H1 (cell line): Measurements from ENCODE around the gene AMER2. TPM values are rescaled to one million over a fixed set of nuclear protein-coding genes. Genes with fewer than 3 reads are reported as not detected.

ENCODE experiments used
- CHD1 ChIP-seq: IDR thresholded peaks from 2 replicates; pipeline ENCODE4 v1.6.1; 2012; ENCODE audit warnings: low read depth, low read length, improper control_type of control experiment
- EZH2 ChIP-seq: fragments of 200-600 bp; sonication (generic); IDR thresholded peaks from 2 replicates; pipeline ENCODE4 v1.7.1; 2012; ENCODE audit warnings: low read depth, mild to moderate bottlenecking, moderate library complexity, low read length, inconsistent platforms; ENCODE audit not compliant: severe bottlenecking
- HDAC6 ChIP-seq: IDR thresholded peaks from one replicate; pipeline ENCODE4 v1.7.1; 2012; ENCODE audit warnings: low read depth, mild to moderate bottlenecking, inconsistent platforms, low read length, moderate library complexity
- NANOG ChIP-seq: IDR thresholded peaks from 2 replicates; pipeline ENCODE4 v1.6.1; 2011; ENCODE audit warnings: low read length, low read depth, mild to moderate bottlenecking, inconsistent platforms; ENCODE audit not compliant: insufficient read depth, poor library complexity, severe bottlenecking
- POU5F1 ChIP-seq: IDR thresholded peaks from 2 replicates; pipeline ENCODE4 v1.6.1; 2011; ENCODE audit warnings: low read depth, mild to moderate bottlenecking, low read length, moderate library complexity
- TAF7 ChIP-seq: optimal IDR thresholded peaks from 2 replicates; pipeline ENCODE3; 2011; ENCODE audit warnings: low read depth, mild to moderate bottlenecking, inconsistent platforms, low read length, moderate library complexity, borderline replicate concordance
- TBP ChIP-seq: IDR thresholded peaks from 2 replicates; pipeline ENCODE4 v1.6.1; 2011; ENCODE audit warnings: low read depth, low read length, improper control_type of control experiment
- YY1 ChIP-seq: IDR thresholded peaks from 2 replicates; pipeline ENCODE4 v1.6.1; 2011; ENCODE audit warnings: low read depth, mild to moderate bottlenecking, low read length
- ZNF274 ChIP-seq: IDR thresholded peaks from 2 replicates; pipeline ENCODE4 v1.7.0; 2012; ENCODE audit warnings: low read length, borderline replicate concordance; ENCODE audit errors: extremely low read depth
- polyA plus RNA-seq, 7 experiments: library from polyadenylated mRNA; depleted of rRNA in 3 of 7; stranded (reverse) in 5 of 7; unstranded in 2 of 7; fragments of >200 nt in 5 of 7; fragments of 200-250 nt in 2 of 7; gene quantifications; 1 replicate in 5 of 7; 2 replicates in 1 of 7; 4 replicates in 1 of 7; pipeline versions ENCODE4 v1.2.1 to v1.2.3, GENCODE V29; 2011 to 2013; ENCODE audit warnings: missing spikeins in 2 of 7, mixed read lengths in 2 of 7
- total RNA-seq: library from RNA; stranded (reverse); fragmentation: NEBNext Ultra II Directional; extraction: Animal tissue kit (Norgen Biotek cat#: 25700); gene quantifications from 2 replicates; pipeline ENCODE4 v1.2.1, GENCODE V29; 2021
- TF ChIP-seq, protein P1 (sequence below): fragments of 300-600 bp; sonication (generic); IDR thresholded peaks from 2 replicates; pipeline ENCODE4 v1.7.1; 2012; ENCODE audit warnings: low read length, moderate library complexity, mild to moderate bottlenecking, inconsistent platforms; ENCODE audit not compliant: insufficient replicate concordance

AMER2 gene
- total and polyA plus RNA-seq, 2 of the 8 experiments (the other 6 are each of a cell fraction or from before 2014, with no cell fraction given) = 0.14 to 0.50 TPM

DNA sequence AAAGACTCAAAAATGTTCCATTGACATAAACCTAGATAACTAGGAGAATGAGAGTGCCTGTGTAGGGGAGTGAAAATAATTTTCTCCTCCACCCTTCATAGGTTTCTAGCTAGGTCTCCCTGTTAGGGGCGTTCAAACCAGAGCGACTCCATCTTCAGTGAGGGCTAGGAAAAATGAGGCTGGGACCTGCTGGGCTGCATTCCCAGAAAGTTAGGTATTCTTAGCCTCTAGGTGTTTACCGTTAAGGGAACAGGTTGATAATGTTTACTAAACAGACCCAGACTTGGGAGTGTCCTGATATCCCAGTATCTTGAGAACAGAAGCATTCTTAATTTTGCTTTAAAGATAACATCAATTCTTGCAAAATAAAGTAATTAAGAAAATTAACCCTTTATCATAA is 56.0 kb downstream of the AMER2 start (continued):
- TF ChIP-seq, protein P1, sequence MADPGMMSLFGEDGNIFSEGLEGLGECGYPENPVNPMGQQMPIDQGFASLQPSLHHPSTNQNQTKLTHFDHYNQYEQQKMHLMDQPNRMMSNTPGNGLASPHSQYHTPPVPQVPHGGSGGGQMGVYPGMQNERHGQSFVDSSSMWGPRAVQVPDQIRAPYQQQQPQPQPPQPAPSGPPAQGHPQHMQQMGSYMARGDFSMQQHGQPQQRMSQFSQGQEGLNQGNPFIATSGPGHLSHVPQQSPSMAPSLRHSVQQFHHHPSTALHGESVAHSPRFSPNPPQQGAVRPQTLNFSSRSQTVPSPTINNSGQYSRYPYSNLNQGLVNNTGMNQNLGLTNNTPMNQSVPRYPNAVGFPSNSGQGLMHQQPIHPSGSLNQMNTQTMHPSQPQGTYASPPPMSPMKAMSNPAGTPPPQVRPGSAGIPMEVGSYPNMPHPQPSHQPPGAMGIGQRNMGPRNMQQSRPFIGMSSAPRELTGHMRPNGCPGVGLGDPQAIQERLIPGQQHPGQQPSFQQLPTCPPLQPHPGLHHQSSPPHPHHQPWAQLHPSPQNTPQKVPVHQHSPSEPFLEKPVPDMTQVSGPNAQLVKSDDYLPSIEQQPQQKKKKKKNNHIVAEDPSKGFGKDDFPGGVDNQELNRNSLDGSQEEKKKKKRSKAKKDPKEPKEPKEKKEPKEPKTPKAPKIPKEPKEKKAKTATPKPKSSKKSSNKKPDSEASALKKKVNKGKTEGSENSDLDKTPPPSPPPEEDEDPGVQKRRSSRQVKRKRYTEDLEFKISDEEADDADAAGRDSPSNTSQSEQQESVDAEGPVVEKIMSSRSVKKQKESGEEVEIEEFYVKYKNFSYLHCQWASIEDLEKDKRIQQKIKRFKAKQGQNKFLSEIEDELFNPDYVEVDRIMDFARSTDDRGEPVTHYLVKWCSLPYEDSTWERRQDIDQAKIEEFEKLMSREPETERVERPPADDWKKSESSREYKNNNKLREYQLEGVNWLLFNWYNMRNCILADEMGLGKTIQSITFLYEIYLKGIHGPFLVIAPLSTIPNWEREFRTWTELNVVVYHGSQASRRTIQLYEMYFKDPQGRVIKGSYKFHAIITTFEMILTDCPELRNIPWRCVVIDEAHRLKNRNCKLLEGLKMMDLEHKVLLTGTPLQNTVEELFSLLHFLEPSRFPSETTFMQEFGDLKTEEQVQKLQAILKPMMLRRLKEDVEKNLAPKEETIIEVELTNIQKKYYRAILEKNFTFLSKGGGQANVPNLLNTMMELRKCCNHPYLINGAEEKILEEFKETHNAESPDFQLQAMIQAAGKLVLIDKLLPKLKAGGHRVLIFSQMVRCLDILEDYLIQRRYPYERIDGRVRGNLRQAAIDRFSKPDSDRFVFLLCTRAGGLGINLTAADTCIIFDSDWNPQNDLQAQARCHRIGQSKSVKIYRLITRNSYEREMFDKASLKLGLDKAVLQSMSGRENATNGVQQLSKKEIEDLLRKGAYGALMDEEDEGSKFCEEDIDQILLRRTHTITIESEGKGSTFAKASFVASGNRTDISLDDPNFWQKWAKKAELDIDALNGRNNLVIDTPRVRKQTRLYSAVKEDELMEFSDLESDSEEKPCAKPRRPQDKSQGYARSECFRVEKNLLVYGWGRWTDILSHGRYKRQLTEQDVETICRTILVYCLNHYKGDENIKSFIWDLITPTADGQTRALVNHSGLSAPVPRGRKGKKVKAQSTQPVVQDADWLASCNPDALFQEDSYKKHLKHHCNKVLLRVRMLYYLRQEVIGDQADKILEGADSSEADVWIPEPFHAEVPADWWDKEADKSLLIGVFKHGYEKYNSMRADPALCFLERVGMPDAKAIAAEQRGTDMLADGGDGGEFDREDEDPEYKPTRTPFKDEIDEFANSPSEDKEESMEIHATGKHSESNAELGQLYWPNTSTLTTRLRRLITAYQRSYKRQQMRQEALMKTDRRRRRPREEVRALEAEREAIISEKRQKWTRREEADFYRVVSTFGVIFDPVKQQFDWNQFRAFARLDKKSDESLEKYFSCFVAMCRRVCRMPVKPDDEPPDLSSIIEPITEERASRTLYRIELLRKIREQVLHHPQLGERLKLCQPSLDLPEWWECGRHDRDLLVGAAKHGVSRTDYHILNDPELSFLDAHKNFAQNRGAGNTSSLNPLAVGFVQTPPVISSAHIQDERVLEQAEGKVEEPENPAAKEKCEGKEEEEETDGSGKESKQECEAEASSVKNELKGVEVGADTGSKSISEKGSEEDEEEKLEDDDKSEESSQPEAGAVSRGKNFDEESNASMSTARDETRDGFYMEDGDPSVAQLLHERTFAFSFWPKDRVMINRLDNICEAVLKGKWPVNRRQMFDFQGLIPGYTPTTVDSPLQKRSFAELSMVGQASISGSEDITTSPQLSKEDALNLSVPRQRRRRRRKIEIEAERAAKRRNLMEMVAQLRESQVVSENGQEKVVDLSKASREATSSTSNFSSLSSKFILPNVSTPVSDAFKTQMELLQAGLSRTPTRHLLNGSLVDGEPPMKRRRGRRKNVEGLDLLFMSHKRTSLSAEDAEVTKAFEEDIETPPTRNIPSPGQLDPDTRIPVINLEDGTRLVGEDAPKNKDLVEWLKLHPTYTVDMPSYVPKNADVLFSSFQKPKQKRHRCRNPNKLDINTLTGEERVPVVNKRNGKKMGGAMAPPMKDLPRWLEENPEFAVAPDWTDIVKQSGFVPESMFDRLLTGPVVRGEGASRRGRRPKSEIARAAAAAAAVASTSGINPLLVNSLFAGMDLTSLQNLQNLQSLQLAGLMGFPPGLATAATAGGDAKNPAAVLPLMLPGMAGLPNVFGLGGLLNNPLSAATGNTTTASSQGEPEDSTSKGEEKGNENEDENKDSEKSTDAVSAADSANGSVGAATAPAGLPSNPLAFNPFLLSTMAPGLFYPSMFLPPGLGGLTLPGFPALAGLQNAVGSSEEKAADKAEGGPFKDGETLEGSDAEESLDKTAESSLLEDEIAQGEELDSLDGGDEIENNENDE = no peak
- TF ChIP-seq CHD1 (no peak), EZH2 (no peak), ZNF274 (no peak), POU5F1 (no peak), HDAC6 (no peak), TAF7 (no peak), YY1 (no peak), TBP (no peak), NANOG (no peak)
